ENCODE results near the gene HRH1. TPM values are rescaled to one million over a fixed set of nuclear protein-coding genes. Genes with fewer than 3 reads are reported as not detected.

HRH1 gene
- total and polyA plus RNA-seq, 2 of the 13 experiments (the other 11 are each of a cell fraction or from before 2014, with no cell fraction given) = not detected

GRCh38 chr3:11146773-11147660, 7.3 kb upstream of the HRH1 start:
- POLR2A ChIA-PET = no interaction called here
- no peak for TF ChIP-seq ZEB1 (IDR thresholded peaks at IDR 0.05; ENCODE audit: insufficient replicate concordance, low read depth)
- TF ChIP-seq RBAK (CRISPR knock-in tag; IDR thresholded peaks at IDR 0.05) = no peak
- ATAC-seq = no peak
- H2AFZ ChIP-seq (ENCODE audit: low read length) = no peak overlapping the region
- in situ Hi-C loops (cut with HindIII; ENCODE audit: extremely low pct_ligation_motif_present, low pct_unique_long_range_greater_than_20kb) (no loop called here), intact Hi-C loops (cut with micrococcal nuclease; ENCODE audit: unreplicated experiment) (no loop called here)
- FAIRE-seq = no peak
- no peaks in the 10 kb centered on the region for H3K4me1 ChIP-seq (ENCODE audit: insufficient read depth, low read length)
- no peaks in the 10 kb centered on the region for H3K9me3 ChIP-seq (ENCODE audit: low read length)
- no peaks in the 10 kb centered on the region for H3K79me2 ChIP-seq (ENCODE audit: insufficient read depth, low read length)
- no peak overlapping the region for H3K27ac ChIP-seq (ENCODE audit: extremely low read length, insufficient read depth, low read length)
- CTCF ChIA-PET (ENCODE audit: low intra/inter-chr PET ratio, low total read pairs) = no interaction called here
- no peak for DNase-seq (ENCODE audit: low spot score)
- H3K9ac ChIP-seq (ENCODE audit: insufficient read depth, low read depth, low read length) = no peak overlapping the region
- no peaks in the 10 kb centered on the region for H3K36me3 ChIP-seq (replicated peaks in 1 of 2; ENCODE audit: control insufficient read depth in 1 of 2, insufficient read depth in 2 of 2, low read length in 2 of 2)
- WGBS (ENCODE audit: low lambda C conversion rate) = 1% methylated on average over 6 of the region's 6 CpGs
- no peak overlapping the region for H3K4me2 ChIP-seq (ENCODE audit: low read depth, low read length)
- no peak overlapping the region for H3K4me3 ChIP-seq (replicated peaks in 1 of 3; ENCODE audit: insufficient read depth in 1 of 3, low read depth in 2 of 3, low read length in 3 of 3)
- BruUV-seq (replicated peaks) = no TSS peak
- H3K27me3 ChIP-seq (ENCODE audit: control insufficient read depth in 1 of 2, insufficient read depth in 2 of 2, low read length in 2 of 2) = peaks cover 0 to 10% of the 10 kb centered on the region in 2 experiments; a peak in 3 of 5 replicates
- H4K20me1 ChIP-seq (ENCODE audit: insufficient read depth, low read length) = no peaks in the 10 kb centered on the region

GRCh38 chr3:11150256-11150655, 4.0 kb upstream of the HRH1 start:
- no peak overlapping the region for H3K4me2 ChIP-seq (ENCODE audit: low read depth, low read length)
- DNase-seq (ENCODE audit: low spot score) = no peak
- no peaks in the 10 kb centered on the region for H3K9me3 ChIP-seq (ENCODE audit: low read length)
- H3K4me1 ChIP-seq (ENCODE audit: insufficient read depth, low read length) = no peaks in the 10 kb centered on the region
- no peaks in the 10 kb centered on the region; the same call in 1 of the 2 replicates for H4K20me1 ChIP-seq (ENCODE audit: insufficient read depth, low read length)
- ChIA-PET POLR2A (no interaction called here), CTCF (ENCODE audit: low intra/inter-chr PET ratio, low total read pairs) (no interaction called here)
- no peaks in the 10 kb centered on the region for H3K36me3 ChIP-seq (replicated peaks in 1 of 2; ENCODE audit: control insufficient read depth in 1 of 2, insufficient read depth in 2 of 2, low read length in 2 of 2)
- intact Hi-C loops (cut with micrococcal nuclease; ENCODE audit: unreplicated experiment) = loop anchor here (10.0 kb wide), 1 partner anchor 185 kb away; no protein-coding TSS in a partner anchor
- in situ Hi-C loops (cut with HindIII; ENCODE audit: extremely low pct_ligation_motif_present, low pct_unique_long_range_greater_than_20kb) = no loop called here
- H3K27ac ChIP-seq (ENCODE audit: extremely low read length, insufficient read depth, low read length) = no peak overlapping the region
- peaks cover 0 to 32% of the 10 kb centered on the region in 2 experiments; a peak in 4 of 5 replicates for H3K27me3 ChIP-seq (ENCODE audit: control insufficient read depth in 1 of 2, insufficient read depth in 2 of 2, low read length in 2 of 2)
- H2AFZ ChIP-seq (ENCODE audit: low read length) = no peak overlapping the region
- 52% methylated on average over 3 of the region's 7 CpGs for WGBS (ENCODE audit: low lambda C conversion rate)
- ATAC-seq = no peak
- H3K79me2 ChIP-seq (ENCODE audit: insufficient read depth, low read length) = no peaks in the 10 kb centered on the region
- no peak overlapping the region for H3K4me3 ChIP-seq (replicated peaks in 1 of 3; ENCODE audit: insufficient read depth in 1 of 3, low read depth in 2 of 3, low read length in 3 of 3)
- no peak overlapping the region for H3K9ac ChIP-seq (ENCODE audit: insufficient read depth, low read depth, low read length)
- no TSS peak for BruUV-seq (replicated peaks)
- no peak for FAIRE-seq
- no peak for TF ChIP-seq NFYC (CRISPR knock-in tag; IDR thresholded peaks at IDR 0.05)
- no peak for TF ChIP-seq ZNF580 (CRISPR knock-in tag; IDR thresholded peaks at IDR 0.05; ENCODE audit: borderline replicate concordance, low read depth)
- TF ChIP-seq SATB2 (CRISPR knock-in tag; IDR thresholded peaks at IDR 0.05) = no peak
- TF ChIP-seq RAD21 (CRISPR knock-in tag; IDR thresholded peaks at IDR 0.05) = no peak
- no peak for TF ChIP-seq TBX3 (IDR thresholded peaks at IDR 0.05; ENCODE audit: borderline replicate concordance)
- TF ChIP-seq, protein P1, sequence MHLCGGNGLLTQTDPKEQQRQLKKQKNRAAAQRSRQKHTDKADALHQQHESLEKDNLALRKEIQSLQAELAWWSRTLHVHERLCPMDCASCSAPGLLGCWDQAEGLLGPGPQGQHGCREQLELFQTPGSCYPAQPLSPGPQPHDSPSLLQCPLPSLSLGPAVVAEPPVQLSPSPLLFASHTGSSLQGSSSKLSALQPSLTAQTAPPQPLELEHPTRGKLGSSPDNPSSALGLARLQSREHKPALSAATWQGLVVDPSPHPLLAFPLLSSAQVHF (CRISPR knock-in tag; IDR thresholded peaks at IDR 0.05) = no peak
- TF ChIP-seq SIX4 (CRISPR knock-in tag; IDR thresholded peaks at IDR 0.05) = no peak
- TF ChIP-seq CCDC6 (CRISPR knock-in tag; IDR thresholded peaks at IDR 0.05) = no peak
- no peak for TF ChIP-seq ZNF850 (CRISPR knock-in tag; conservative IDR thresholded peaks at IDR 0.05)
- TF ChIP-seq IRF1 (CRISPR knock-in tag; IDR thresholded peaks at IDR 0.05; ENCODE audit: low read depth) = no peak
- TF ChIP-seq ZNF597 (CRISPR knock-in tag; IDR thresholded peaks at IDR 0.05) = no peak
- TF ChIP-seq, protein P2, sequence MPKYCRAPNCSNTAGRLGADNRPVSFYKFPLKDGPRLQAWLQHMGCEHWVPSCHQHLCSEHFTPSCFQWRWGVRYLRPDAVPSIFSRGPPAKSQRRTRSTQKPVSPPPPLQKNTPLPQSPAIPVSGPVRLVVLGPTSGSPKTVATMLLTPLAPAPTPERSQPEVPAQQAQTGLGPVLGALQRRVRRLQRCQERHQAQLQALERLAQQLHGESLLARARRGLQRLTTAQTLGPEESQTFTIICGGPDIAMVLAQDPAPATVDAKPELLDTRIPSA (CRISPR knock-in tag; IDR thresholded peaks at IDR 0.05; ENCODE audit: borderline replicate concordance) = no peak
- no peak for TF ChIP-seq RCOR2 (CRISPR knock-in tag; IDR thresholded peaks at IDR 0.05)
